HG03135 (cell line): ENCODE measurements around the gene DNAJC15.
"Not testable (repeated sequence)": the region's sequence is repeated elsewhere in the genome, so short reads cannot be mapped to it uniquely, and the experiment has no call there.

Experiments
- ATAC-seq: cut with Tn5 transposase; IDR thresholded peaks from one replicate; pipeline ENCODE4 v1.9.1; 2021; ENCODE audit warnings: mild to moderate bottlenecking, moderate library complexity; ENCODE audit not compliant: unreplicated experiment

DNAJC15 gene

GRCh38 chr13:43003729-43004128 lies 19.7 kb upstream of the DNAJC15 start:
- no peak for ATAC-seq

GRCh38 chr13:43005460-43006236 lies 17.7 kb upstream of the DNAJC15 start:
- no peak for ATAC-seq

- no peak for ATAC-seq
These were observed 16.3 kb upstream of the DNAJC15 start for GRCh38 chr13:43006893-43007631.

GRCh38 chr13:43008596-43008995 lies 14.8 kb upstream of the DNAJC15 start:
- no peak for ATAC-seq

- ATAC-seq: no peak
These were observed 13.9 kb upstream of the DNAJC15 start for GRCh38 chr13:43009506-43009905.

- no peak for ATAC-seq
These were observed 9.2 kb upstream of the DNAJC15 start for GRCh38 chr13:43014162-43014561.

GRCh38 chr13:43016226-43016625 lies 7.2 kb upstream of the DNAJC15 start:
- no peak for ATAC-seq

- no peak for ATAC-seq
These were observed 3.6 kb upstream of the DNAJC15 start for GRCh38 chr13:43019811-43020210.

GRCh38 chr13:43020794-43021193 lies 2.6 kb upstream of the DNAJC15 start:
- no peak for ATAC-seq

- no peak for ATAC-seq
These were observed 1.3 kb upstream of the DNAJC15 start for GRCh38 chr13:43021926-43022670.

GRCh38 chr13:43022934-43023288 lies 475 bp upstream of the DNAJC15 start:
- no peak for ATAC-seq

GRCh38 chr13:43026262-43026661 lies 2.9 kb downstream of the DNAJC15 start:
- ATAC-seq: no peak

- ATAC-seq: no peak
These were observed 7.2 kb downstream of the DNAJC15 start for GRCh38 chr13:43030548-43030947.

GRCh38 chr13:43031881-43032280 lies 8.5 kb downstream of the DNAJC15 start:
- no peak for ATAC-seq

GRCh38 chr13:43033038-43033437 lies 9.7 kb downstream of the DNAJC15 start:
- ATAC-seq: no peak

GRCh38 chr13:43036351-43037250 lies 13.2 kb downstream of the DNAJC15 start:
- no peak for ATAC-seq

- ATAC-seq: no peak
These were observed 16.6 kb downstream of the DNAJC15 start for GRCh38 chr13:43039966-43040365.

- ATAC-seq: not testable (repeated sequence)
These were observed 17.4 kb downstream of the DNAJC15 start for GRCh38 chr13:43040581-43041368.

GRCh38 chr13:43041369-43041921 lies 18.1 kb downstream of the DNAJC15 start:
- no peak for ATAC-seq
